NCI-H2227 (cell line): ENCODE results near the gene NOS1AP.
"Not testable (repeated sequence)": the region's sequence is repeated elsewhere in the genome, so short reads cannot be mapped to it uniquely, and the experiment has no call there.

Experiments
- DNase-seq: peaks from one replicate; lab custom pipeline; 2025; ENCODE audit not compliant: unreplicated experiment; lab: John Stamatoyannopoulos, UW

NOS1AP gene

GRCh38 chr1:162069334-162070093, at the start of gene NOS1AP:
NOS1AP (plus strand) TSS chr1:162069691; CDS start chr1:162070178, 487 bp downstream.
- DNase-seq = peak; percentile 82

GRCh38 chr1:162020150-162020549, 49.3 kb upstream of the NOS1AP start:
- DNase-seq = no peak

- no peak for DNase-seq
Observed at GRCh38 chr1:162021124-162021523, 48.4 kb upstream of the NOS1AP start.

- no peak for DNase-seq
Observed at GRCh38 chr1:162022626-162023025, 46.9 kb upstream of the NOS1AP start.

- peak; percentile 51 for DNase-seq
Observed at GRCh38 chr1:162023181-162023546, 46.3 kb upstream of the NOS1AP start.

- DNase-seq = peak; percentile 82
Observed at GRCh38 chr1:162023547-162024501, 45.7 kb upstream of the NOS1AP start, which contains the start of gene OLFML2B. OLFML2B (minus strand) TSS chr1:162023869; CDS start chr1:162023430, 439 bp downstream.

GRCh38 chr1:162025541-162025940, 44.0 kb upstream of the NOS1AP start:
- no peak for DNase-seq

GRCh38 chr1:162026881-162027280, 42.6 kb upstream of the NOS1AP start:
- DNase-seq = no peak

GRCh38 chr1:162028726-162029125, 40.8 kb upstream of the NOS1AP start:
- DNase-seq = no peak

GRCh38 chr1:162029157-162029556, 40.3 kb upstream of the NOS1AP start:
- no peak for DNase-seq

- no peak for DNase-seq
Observed at GRCh38 chr1:162030759-162031280, 38.7 kb upstream of the NOS1AP start.

- DNase-seq = no peak
Observed at GRCh38 chr1:162033428-162033827, 36.1 kb upstream of the NOS1AP start.

- DNase-seq = no peak
Observed at GRCh38 chr1:162035241-162035640, 34.2 kb upstream of the NOS1AP start.

- DNase-seq = no peak
Observed at GRCh38 chr1:162036163-162036562, 33.3 kb upstream of the NOS1AP start.

- DNase-seq = no peak
Observed at GRCh38 chr1:162038624-162039023, 30.9 kb upstream of the NOS1AP start.

- DNase-seq = no peak
Observed at GRCh38 chr1:162040001-162040400, 29.5 kb upstream of the NOS1AP start.

GRCh38 chr1:162040657-162041056, 28.8 kb upstream of the NOS1AP start:
- DNase-seq = no peak

GRCh38 chr1:162042361-162042760, 27.1 kb upstream of the NOS1AP start:
- DNase-seq = no peak

GRCh38 chr1:162046921-162047320, 22.6 kb upstream of the NOS1AP start:
- no peak for DNase-seq

GRCh38 chr1:162053949-162054348, 15.5 kb upstream of the NOS1AP start:
- not testable (repeated sequence) for DNase-seq

- DNase-seq = no peak
Observed at GRCh38 chr1:162055062-162055461, 14.4 kb upstream of the NOS1AP start.

- peak; percentile 80 for DNase-seq
Observed at GRCh38 chr1:162056043-162056442, 13.4 kb upstream of the NOS1AP start.
